ENCODE measurements around the gene HIF3A.

Gene HIF3A

DNA sequence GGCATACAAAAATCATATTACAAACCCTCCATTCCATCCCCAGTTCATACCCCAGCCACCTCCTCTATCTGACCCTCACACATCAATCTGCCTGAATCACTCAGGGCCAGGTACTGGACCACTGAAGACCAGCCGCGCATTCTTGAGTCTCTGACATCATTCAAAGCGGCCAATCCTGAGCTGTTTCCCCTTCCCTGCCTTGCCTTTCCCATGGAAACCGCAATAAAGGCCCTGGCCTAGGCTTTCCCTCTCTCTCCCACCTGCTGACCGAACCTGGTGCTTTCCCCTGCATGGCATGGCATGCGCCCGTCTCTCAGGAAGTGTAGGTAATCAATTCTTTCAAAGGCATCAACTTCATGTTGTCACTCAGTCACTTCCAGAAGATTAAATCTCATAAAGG lies 17.7 kb upstream of the HIF3A start:
- no peaks in the 10 kb centered on the region for H3K36me3 Mint-ChIP-seq (ENCODE audit: low read depth)
- no peaks in the 10 kb centered on the region for H3K9me3 Mint-ChIP-seq
- H3K27ac Mint-ChIP-seq, result no peak overlapping the region

DNA sequence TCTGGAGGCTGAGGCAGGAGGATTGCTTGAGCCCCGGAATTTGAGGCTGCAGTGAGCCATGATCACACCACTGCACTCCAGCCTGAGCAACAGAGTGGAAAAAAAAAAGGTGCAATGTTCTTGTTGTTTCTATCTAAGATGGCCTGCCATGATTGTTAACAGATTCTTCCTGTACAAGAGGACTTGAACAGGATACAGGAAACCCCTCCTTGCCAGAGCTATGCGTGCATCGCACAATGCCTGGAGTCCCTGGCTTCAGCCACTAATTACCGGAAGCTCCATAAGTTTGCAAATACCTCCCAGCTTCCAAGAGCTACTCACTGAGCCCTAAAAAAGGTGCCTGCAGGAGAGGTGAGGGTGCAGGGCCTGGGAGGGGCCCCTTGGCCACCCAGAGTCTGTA lies 13.1 kb upstream of the HIF3A start:
- no peak overlapping the region for H3K27ac Mint-ChIP-seq
- peaks cover 9% of the 10 kb centered on the region for H3K27me3 Mint-ChIP-seq (ENCODE audit: low read depth)
- no peaks in the 10 kb centered on the region for H3K4me1 Mint-ChIP-seq (ENCODE audit: low read depth)
- H3K36me3 Mint-ChIP-seq (ENCODE audit: low read depth), result no peaks in the 10 kb centered on the region
- DNase-seq (ENCODE audit: low spot score), result no peak
- no peak overlapping the region for H3K4me3 Mint-ChIP-seq
- no peaks in the 10 kb centered on the region for H3K9me3 Mint-ChIP-seq

More for the DNA sequence above, 17.7 kb upstream of the HIF3A start:
- H3K4me1 Mint-ChIP-seq (ENCODE audit: low read depth), result no peaks in the 10 kb centered on the region
- peaks cover 24% of the 10 kb centered on the region for H3K27me3 Mint-ChIP-seq (ENCODE audit: low read depth)
- DNase-seq (ENCODE audit: low spot score), result no peak
- no peak overlapping the region for H3K4me3 Mint-ChIP-seq

DNA sequence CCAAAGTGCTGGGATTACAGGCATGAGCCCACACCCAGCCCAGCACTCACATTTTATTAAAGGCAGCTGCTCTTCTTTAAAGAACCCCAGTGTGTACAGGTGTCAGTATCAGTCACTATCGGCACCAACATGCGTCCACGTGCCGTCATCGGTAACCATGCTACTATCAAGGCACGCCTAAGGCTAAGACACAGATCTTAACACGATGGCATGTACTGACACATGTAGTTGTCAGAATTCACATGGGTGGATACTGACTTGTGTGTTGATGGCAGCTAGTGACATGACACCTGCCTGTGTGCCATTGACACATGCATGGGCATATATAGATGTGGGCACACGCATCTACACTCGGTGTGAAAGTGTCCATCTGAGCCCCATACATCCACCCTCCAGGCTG lies 12.2 kb upstream of the HIF3A start:
- no peak overlapping the region for H3K27ac Mint-ChIP-seq
- no peak overlapping the region for H3K4me3 Mint-ChIP-seq
- DNase-seq (ENCODE audit: low spot score), result no peak
- H3K9me3 Mint-ChIP-seq, result peaks cover under 1% of the 10 kb centered on the region
- H3K4me1 Mint-ChIP-seq (ENCODE audit: low read depth), result peaks cover 3% of the 10 kb centered on the region
- H3K27me3 Mint-ChIP-seq (ENCODE audit: low read depth), result peaks cover 4% of the 10 kb centered on the region
- no peaks in the 10 kb centered on the region for H3K36me3 Mint-ChIP-seq (ENCODE audit: low read depth)

DNA sequence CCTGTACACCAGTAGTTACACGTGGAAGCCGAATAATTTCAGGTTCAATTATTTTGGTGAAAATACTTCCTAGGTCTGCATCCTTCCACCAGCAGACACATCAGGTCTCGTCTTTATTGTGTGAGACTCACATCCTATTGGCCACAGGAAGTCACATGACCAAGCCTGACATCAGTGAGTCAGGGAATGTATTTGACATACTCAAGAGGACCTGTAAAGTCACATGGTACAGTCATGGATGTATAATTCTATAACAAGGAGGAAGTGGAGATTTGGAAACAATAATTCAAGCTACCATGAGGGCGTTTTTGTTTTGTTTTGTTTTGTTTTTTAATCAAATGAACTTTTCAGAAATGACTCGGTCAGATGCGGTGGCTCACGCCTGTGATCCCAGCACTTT lies 9.3 kb upstream of the HIF3A start:
- Mint-ChIP-seq H3K9me3 (peaks cover 7% of the 10 kb centered on the region), H3K27ac (no peak overlapping the region), H3K4me1 (ENCODE audit: low read depth) (peaks cover 5% of the 10 kb centered on the region), H3K27me3 (ENCODE audit: low read depth) (peaks cover 4% of the 10 kb centered on the region), H3K36me3 (ENCODE audit: low read depth) (no peaks in the 10 kb centered on the region), H3K4me3 (no peak overlapping the region)
- no peak for DNase-seq (ENCODE audit: low spot score)

DNA sequence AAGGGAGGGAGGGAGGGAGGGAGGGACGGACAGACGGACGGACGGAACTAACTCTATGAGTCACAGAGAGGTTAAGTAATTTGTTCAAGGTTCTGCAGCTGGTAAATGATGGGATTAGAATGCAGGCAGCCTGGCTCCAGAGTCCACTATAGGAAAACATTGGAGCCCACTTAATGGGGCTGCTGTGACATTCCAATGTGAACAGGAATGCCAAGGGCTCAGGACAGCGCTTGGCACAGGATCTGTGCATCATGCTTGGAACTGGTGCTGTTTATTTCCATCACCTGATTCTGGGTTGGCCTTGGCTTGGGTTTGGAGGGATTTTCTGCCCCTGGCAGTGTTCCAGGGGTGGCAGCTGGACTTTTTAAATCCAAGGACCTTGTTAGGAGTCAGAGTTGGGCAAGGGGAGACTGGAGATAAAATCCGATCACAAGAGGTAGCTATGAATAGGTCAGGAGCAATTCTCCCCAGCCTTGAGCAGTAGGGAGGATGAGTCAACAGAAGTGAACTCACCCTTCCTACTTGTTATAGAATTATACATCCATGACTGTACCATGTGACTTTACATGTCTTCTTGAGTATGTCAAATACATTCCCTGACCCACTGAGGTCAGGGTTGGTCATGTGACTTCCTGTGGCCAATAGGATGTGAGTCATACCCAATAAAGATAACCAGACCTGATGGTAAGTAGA lies 7.8 kb upstream of the HIF3A start:
- no peak for DNase-seq (ENCODE audit: low spot score)
- Mint-ChIP-seq H3K36me3 (ENCODE audit: low read depth) (no peaks in the 10 kb centered on the region), H3K4me3 (no peak overlapping the region), H3K9me3 (peaks cover 7% of the 10 kb centered on the region), H3K4me1 (ENCODE audit: low read depth) (peaks cover 5% of the 10 kb centered on the region), H3K27ac (no peak overlapping the region), H3K27me3 (ENCODE audit: low read depth) (peaks cover 2% of the 10 kb centered on the region)

DNA sequence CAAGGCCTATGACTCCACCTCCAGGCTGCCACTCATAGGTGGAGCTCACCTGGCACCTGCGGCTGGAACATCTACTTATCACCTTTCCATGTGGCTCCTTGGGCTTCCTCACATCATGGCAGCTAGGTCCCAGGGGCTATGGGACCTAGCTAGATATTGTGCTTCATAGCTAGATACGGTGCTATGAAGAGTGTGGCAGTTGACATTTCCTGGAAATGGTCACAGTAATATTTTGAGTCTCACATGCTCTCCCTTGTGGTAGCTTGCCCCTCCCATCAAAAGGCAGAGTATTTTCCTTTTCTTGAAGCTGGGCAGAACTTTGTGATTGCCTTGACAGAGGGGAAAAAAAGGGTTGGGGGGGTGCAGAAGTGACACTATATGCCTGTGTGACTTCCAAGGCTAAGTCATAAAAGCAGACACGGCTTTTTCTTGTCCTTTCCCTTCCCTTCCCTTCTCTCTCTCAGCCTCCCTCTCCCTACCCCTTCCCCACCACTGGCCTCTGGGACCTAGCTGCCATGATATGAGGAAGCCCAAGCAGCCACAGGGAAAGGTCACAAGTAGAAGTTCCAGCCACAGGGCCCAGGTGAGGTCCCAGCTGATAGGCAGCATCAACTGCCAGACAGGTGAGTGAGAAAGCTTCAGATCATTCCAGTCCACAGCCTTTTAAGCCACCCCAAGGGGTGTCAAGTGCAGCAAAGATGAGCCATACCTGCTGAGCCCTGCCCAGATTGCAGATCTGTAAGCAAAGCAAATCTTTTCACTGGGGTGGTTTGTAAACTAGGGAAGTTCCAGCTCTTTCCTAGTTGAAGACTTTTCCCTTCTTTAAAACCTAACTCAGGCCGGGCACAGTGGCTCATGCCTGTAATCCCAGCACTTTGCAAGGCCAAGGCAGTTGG lies 6.9 kb upstream of the HIF3A start:
- Mint-ChIP-seq H3K36me3 (ENCODE audit: low read depth) (no peaks in the 10 kb centered on the region), H3K4me3 (no peak overlapping the region), H3K9me3 (peaks cover 7% of the 10 kb centered on the region), H3K4me1 (ENCODE audit: low read depth) (peaks cover 5% of the 10 kb centered on the region), H3K27ac (no peak overlapping the region), H3K27me3 (ENCODE audit: low read depth) (peaks cover 6% of the 10 kb centered on the region)
- no peak for DNase-seq (ENCODE audit: low spot score)

DNA sequence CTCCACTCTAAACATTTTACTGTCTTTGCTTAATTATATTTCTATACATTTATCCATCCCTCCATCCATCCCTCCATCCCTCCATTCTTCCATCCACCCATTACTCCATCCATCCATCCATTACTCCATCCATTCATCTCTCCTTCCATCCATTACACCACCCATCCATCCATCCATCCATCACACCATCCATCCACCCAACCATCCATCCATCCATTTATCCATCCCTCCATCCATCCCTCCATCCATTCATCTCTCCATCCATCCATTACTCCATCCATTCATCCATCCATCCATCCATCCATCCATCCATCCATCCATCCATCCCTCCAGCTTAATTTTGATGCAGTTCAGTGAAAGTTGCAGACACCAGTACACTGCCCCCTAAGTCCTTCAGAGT lies 5.0 kb upstream of the HIF3A start:
- Mint-ChIP-seq H3K27me3 (ENCODE audit: low read depth) (peaks cover 18% of the 10 kb centered on the region), H3K4me3 (no peak overlapping the region), H3K36me3 (ENCODE audit: low read depth) (no peaks in the 10 kb centered on the region), H3K9me3 (peaks cover 7% of the 10 kb centered on the region), H3K4me1 (ENCODE audit: low read depth) (peaks cover 5% of the 10 kb centered on the region), H3K27ac (no peak overlapping the region)
- no peak for DNase-seq (ENCODE audit: low spot score)

DNA sequence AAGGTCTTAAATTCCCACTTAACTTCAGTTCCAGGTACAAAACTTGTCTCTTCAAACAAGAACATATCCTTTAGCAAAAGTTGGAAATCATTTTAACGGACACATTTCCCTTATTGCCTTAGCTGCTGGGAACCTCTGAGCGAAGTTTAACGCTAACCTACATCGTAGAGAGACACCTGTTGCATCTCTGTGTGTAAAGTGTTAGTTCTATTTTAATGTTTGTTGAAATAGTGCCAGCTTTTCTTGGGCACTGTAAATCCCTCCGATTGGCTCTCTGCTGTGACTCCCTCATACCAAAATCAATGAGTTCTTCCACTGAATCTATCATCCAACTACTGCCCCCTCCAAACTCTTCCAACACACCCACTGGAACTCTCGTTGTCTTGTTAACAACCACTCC lies 2.3 kb upstream of the HIF3A start:
- Mint-ChIP-seq H3K4me3 (no peak overlapping the region), H3K36me3 (ENCODE audit: low read depth) (no peaks in the 10 kb centered on the region), H3K27ac (no peak overlapping the region), H3K27me3 (ENCODE audit: low read depth) (peaks cover 22% of the 10 kb centered on the region), H3K4me1 (ENCODE audit: low read depth) (peaks cover 4% of the 10 kb centered on the region), H3K9me3 (peaks cover 7% of the 10 kb centered on the region)
- DNase-seq (ENCODE audit: low spot score), result no peak

DNA sequence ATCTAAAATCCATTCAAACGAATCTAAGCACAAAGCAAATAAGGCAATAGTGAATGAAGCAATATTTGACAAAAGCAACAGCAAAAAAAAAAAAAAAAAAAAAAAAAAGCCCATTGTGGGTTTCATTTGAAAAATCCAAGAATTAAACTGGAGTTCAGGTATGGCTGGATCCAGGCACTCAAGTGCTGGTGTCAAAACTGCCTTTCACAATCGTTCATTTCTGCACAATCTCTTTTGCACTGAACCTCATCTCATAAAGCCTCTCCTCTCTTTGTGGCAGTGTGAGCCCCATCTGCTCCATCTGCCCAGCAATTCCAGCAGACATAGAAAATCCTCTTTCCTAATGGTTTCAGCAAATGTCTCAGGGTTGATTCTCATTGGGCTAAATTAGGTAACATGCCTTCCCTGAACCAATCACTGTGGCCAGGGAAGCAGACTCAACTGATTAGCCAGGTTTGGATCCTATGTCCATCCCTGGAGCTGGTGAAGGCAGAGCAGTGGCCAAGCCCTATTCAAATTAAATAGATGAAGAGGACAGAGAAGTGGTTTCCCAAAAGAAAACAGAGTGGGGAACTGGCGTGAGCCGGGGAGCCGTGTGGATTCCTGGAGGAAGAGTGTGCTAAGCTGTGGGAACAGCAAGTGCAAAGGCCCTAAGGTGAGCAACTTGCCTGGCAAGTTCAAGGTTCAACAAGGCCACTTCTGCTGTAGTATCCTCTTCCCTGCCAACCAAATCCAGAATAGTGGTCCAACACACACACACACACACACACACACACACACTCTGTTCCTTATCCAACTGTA lies 1.2 kb upstream of the HIF3A start:
- Mint-ChIP-seq H3K27ac (no peak overlapping the region), H3K9me3 (no peaks in the 10 kb centered on the region), H3K36me3 (ENCODE audit: low read depth) (no peaks in the 10 kb centered on the region)

DNA sequence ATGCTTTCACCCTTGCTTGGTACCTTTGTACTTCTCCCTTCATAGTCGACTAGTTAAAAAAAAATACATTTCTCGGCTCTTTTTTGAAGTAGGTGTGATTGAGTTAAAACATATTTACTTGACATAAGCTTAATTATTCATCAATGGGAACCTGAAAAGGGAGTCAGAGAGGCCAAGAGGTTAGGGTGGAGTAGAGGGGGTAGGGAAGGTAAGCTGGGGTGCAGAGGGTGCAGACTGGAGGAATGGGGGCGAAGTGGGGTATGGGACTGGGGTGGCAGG lies 701 bp upstream of the HIF3A start:
- H3K4me3 Mint-ChIP-seq, result no peak overlapping the region
- peaks cover 29% of the 10 kb centered on the region for H3K27me3 Mint-ChIP-seq (ENCODE audit: low read depth)
- H3K36me3 Mint-ChIP-seq (ENCODE audit: low read depth), result no peaks in the 10 kb centered on the region
- H3K4me1 Mint-ChIP-seq (ENCODE audit: low read depth), result no peaks in the 10 kb centered on the region
- no peak overlapping the region for H3K27ac Mint-ChIP-seq
- no peaks in the 10 kb centered on the region for H3K9me3 Mint-ChIP-seq
- no peak for DNase-seq (ENCODE audit: low spot score)

More for the DNA sequence above, 1.2 kb upstream of the HIF3A start:
- no peaks in the 10 kb centered on the region for H3K4me1 Mint-ChIP-seq (ENCODE audit: low read depth)
- DNase-seq (ENCODE audit: low spot score), result no peak
- no peak overlapping the region for H3K4me3 Mint-ChIP-seq
- H3K27me3 Mint-ChIP-seq (ENCODE audit: low read depth), result peaks cover 29% of the 10 kb centered on the region

DNA sequence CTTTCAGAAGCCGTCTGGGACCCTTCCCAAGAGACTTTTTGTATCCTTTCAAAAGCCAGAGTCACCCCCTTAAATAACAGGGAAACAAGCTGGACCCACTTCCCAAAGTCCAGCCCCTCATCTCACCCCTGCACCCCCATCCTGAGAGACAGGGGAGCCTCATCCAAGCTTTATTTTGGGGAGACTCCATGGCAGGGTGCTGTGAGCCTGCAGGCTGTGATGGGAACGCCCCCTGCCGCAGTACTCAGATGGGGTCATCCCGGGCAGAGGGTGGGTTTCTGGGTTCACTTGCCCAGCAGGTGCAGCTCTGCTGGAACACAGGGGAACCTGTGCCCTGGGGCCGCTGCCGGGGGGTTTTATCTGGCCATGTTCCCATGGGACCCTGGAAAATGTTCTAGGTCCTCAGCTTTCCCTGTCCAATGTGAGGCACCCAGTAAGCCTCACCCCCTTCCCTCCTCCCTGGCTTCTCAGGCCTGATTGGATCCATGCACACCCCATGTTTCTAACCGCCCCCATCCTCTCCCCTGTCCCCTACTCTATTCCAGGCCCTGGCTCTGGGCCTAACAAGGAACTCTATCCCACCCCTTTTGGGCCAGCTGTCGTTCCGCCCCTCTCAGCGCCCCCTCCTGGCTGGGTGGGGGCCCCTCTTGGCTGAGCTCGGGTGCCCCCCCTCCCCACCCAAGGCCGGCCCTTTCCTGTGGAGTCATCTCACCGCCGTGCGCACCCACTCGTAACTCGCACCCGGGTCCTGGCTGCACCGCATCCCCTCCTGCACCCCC lies 1.0 kb downstream of the HIF3A start:
- Mint-ChIP-seq H3K27ac (no peak overlapping the region), H3K9me3 (no peaks in the 10 kb centered on the region), H3K4me3 (no peak overlapping the region), H3K4me1 (ENCODE audit: low read depth) (no peaks in the 10 kb centered on the region), H3K36me3 (ENCODE audit: low read depth) (no peaks in the 10 kb centered on the region), H3K27me3 (ENCODE audit: low read depth) (peaks cover 29% of the 10 kb centered on the region)
- no peak for DNase-seq (ENCODE audit: low spot score)

DNA sequence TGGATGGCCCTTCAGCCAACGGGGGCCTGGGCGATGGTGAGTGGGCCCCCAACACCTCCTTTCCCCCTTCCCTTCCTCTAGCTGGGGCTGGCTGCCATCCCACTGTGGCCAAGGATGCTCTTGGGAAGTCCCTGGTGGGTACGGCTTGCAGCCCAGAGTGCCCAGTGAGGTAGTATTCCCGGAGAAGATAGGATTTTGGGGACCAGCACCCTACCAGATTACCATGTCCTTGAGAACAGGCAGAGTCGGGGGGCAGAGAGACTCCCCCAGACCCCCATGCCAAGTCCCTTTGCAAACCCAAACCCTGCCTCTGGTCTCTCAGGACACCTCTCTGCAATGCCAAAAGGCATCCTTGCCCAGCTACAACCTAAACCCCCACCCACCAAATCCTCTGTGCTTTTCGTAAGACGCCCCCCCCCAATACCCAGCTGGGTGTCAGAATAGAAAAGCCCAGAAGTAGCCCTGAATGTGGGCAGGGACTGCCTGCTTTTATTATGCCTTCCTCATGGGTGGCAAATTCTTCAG lies 1.7 kb downstream of the HIF3A start:
- no peaks in the 10 kb centered on the region for H3K36me3 Mint-ChIP-seq (ENCODE audit: low read depth)
- no peaks in the 10 kb centered on the region for H3K9me3 Mint-ChIP-seq
- no peak overlapping the region for H3K4me3 Mint-ChIP-seq
- DNase-seq (ENCODE audit: low spot score), result no peak
- H3K4me1 Mint-ChIP-seq (ENCODE audit: low read depth), result no peaks in the 10 kb centered on the region
- H3K27ac Mint-ChIP-seq, result no peak overlapping the region
- peaks cover 29% of the 10 kb centered on the region for H3K27me3 Mint-ChIP-seq (ENCODE audit: low read depth)

DNA sequence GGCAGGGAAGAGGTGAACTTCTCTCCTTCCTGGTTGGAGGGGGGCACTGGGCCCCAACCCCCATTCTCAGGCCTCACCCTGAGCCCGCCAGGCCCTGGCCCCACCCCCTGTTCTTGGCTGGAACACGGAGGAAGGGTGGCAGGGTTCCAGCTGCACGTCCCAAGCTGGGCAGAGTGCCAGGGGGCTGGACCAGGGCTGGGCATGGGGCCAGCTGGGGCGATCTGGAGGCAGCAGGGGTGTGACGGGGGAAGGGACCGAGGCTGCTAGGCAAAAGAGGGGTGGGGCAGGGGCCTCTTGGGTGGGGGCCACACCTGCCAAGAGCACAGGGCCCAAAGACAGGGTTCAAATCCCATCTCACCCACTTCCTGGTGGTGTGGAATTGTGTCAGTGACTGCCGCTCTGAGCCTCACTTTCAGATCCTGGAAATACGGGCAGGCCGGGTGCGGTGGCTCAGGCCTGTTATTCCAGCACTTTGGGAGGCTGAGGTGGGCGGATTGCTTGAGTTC lies 2.2 kb downstream of the HIF3A start:
- Mint-ChIP-seq H3K36me3 (ENCODE audit: low read depth) (no peaks in the 10 kb centered on the region), H3K9me3 (no peaks in the 10 kb centered on the region), H3K4me3 (no peak overlapping the region), H3K27ac (no peak overlapping the region), H3K4me1 (ENCODE audit: low read depth) (no peaks in the 10 kb centered on the region), H3K27me3 (ENCODE audit: low read depth) (peaks cover 29% of the 10 kb centered on the region)
- DNase-seq (ENCODE audit: low spot score), result no peak
